NCI-H460 (cell line): Measurements from ENCODE around the gene ZNF567. TPM values are rescaled to one million over a fixed set of nuclear protein-coding genes. Genes with fewer than 3 reads are reported as not detected.
"Not testable (repeated sequence)": the region's sequence is repeated elsewhere in the genome, so short reads cannot be mapped to it uniquely, and the experiment has no call there.

Experiments used
- DNase-seq: peaks from one replicate; pipeline ENCODE4 v3.0.0-alpha.2; 2016; ENCODE audit warnings: low read depth; ENCODE audit errors: extremely low read depth
- total RNA-seq: library from RNA; depleted of rRNA; stranded (reverse); fragments of >200 nt; shearing (Covaris generic); gene quantifications from 2 replicates; pipeline ENCODE4 v1.2.3, GENCODE V29; 2014; rRNA removed

The ZNF567 gene
- total RNA-seq, 1 experiment from 2014 or later = 9.5 TPM

DNA sequence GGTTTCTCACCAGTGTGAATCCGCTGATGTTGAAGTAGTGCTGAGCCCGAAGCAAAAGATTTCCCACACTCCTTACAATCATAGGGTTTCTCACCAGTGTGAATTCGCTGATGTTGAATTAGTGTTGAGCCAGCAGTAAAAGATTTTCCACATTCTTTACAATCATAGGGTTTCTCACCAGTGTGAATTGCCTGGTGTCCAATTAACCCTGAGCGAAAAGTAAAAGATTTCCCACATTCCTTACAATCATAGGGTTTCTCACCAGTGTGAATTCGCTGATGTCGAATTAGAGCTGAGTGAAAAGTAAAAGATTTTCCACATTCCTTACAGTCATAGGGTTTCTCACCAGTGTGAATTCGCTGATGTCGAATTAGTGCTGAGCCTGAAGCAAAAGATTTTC lies 62.2 kb downstream of the ZNF567 start:
- not testable (repeated sequence) for DNase-seq

DNA sequence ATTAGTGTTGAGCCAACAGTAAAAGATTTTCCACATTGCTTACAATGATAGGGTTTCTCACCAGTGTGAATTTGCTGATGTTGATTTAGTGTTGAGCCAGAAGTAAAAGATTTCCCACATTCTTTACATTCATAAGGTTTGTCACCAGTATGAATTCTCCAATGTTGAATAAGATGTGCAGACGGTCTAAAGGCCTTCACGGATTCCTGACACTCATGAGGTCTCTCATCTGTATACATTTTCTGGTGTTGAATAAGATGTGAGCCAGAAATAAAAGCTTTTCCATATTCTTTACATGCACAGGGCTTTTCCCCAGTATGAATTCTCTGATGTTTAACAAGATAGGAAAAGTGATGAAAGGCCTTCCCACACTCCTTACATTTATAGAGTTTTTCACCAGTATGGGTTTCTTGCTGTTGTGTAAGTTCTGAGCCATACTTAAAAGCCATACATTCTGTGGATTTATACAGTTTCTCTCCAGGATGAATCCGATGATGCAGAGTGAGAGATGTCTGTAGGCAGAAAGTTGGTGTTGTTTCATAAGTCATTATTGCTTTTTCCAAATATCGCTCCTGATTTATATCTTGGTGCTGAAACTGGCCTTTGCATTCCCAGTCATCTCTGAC lies 62.8 kb downstream of the ZNF567 start:
- no peak for DNase-seq

Other genes with a start within 250 kb of the ZNF567 start
- gene ZNF566, start 198.1 kb upstream of the ZNF567 start, total RNA-seq = 8.6 and 16.5 TPM in 2 replicates
- gene ZNF260, start 159.3 kb upstream of the ZNF567 start, total RNA-seq = 15.1 and 17.4 TPM in 2 replicates
- 4.7 and 5.6 TPM in 2 replicates for gene ZNF529, start 114.3 kb upstream of the ZNF567 start, total RNA-seq
- 0.37 and 0.92 TPM in 2 replicates for gene ZNF382, start 82.3 kb upstream of the ZNF567 start, total RNA-seq
- gene ZNF461, start 20.8 kb upstream of the ZNF567 start, total RNA-seq = 7.5 and 13.0 TPM in 2 replicates
- 3.0 and 4.1 TPM in 2 replicates for gene ZNF850, start 85.2 kb downstream of the ZNF567 start, total RNA-seq
- gene ZNF790, start 150.8 kb downstream of the ZNF567 start, total RNA-seq = 6.1 and 7.9 TPM in 2 replicates
- gene ZNF345, start 163.3 kb downstream of the ZNF567 start, total RNA-seq = 1.9 and 2.6 TPM in 2 replicates
- gene ZNF829, start 228.7 kb downstream of the ZNF567 start, total RNA-seq = 2.1 and 2.2 TPM in 2 replicates
- 6.9 and 7.4 TPM in 2 replicates for gene ZNF568, start 228.7 kb downstream of the ZNF567 start, total RNA-seq